Fibroblast of lung (primary cell): Measurements from ENCODE around the gene KCNMA1.

ENCODE experiments used
- CTCF ChIP-seq, 2 donors: IDR thresholded peaks in 1 of 2; conservative IDR thresholded peaks in 1 of 2; 1 replicate in 1 of 2; 2 replicates in 1 of 2; pipeline ENCODE4 v1.5.1; 2011 to 2012; ENCODE audit warnings: low read length in 2 of 2, control low read depth in 1 of 2, inconsistent platforms in 1 of 2, low read depth in 1 of 2, mild to moderate bottlenecking in 1 of 2
- EZH2 ChIP-seq: IDR thresholded peaks from 2 replicates; pipeline ENCODE4 v1.5.1; 2012; ENCODE audit warnings: low read length, control low read depth, mild to moderate bottlenecking; ENCODE audit errors: missing control alignments

DNA sequence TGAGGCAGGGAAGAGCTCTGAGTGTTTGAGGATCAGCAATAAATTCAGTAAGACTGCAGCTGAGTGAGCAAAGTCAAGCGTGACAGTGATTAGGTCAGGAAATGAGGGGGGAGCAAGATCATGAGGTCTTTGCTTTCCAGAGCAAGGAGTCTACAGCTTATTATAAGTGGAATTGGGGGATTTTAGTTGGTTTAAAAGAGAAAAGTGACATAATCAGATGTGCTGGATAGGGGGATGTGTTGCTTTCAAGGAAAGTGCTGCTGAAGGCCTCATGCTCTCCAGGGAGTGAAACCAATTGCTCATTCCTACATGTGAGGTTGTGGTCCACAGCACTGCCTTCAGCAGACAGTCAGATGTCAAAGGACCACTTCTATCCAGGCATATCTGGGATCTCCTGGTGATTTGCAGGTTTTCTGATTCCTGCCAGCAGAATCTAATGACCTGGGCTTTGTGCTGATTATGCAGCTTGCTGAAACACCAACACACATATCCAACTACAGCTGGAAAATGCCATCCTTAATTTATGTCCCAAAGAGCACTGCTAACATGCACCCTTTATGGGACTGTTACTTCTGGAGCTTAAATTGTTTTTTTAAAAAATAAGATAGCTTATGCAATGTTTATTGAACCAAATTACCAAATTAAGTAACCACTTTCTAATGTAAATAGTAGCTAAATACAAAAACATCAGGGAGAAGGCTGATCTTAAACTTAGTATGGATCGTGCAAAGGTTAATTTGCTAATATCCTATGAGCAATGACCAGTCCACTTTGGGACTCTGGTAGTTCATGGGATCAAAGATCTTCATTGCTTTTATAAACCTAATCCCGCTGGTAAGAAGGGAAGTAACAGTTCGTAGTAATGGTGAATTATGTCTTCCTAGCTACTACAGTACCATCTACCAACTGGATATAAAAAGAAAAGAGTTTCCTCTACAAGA lies 607.6 kb downstream of the KCNMA1 start:
- TF ChIP-seq CTCF (conservative IDR thresholded peaks at IDR 0.05 in 1 of 2, IDR thresholded peaks at IDR 0.05 in 1 of 2; ENCODE audit: low read depth in 1 of 2, low read length in 2 of 2) (no peak), EZH2 (no peak)
